PC-9 (cell line): ENCODE data around the gene RTN4IP1. TPM values are rescaled to one million over a fixed set of nuclear protein-coding genes. Genes with fewer than 3 reads are reported as not detected.

Experiments
- BruUV-seq: library from RNA; stranded (reverse); fragments of 400-500 nt; replicated peaks from 2 replicates; lab custom pipeline; 2021; lab: Mats Ljungman, UMichigan
- CTCF ChIA-PET: fragments of 300-600 bp; sonication (Branson Sonifier 250); formaldehyde crosslinking; loops from one replicate; lab custom pipeline; 2022; ENCODE audit warnings: antibody characterized with exemption; lab: Charles Lee
- POLR2A ChIA-PET: fragments of 300-600 bp; sonication (Branson Sonifier 250); formaldehyde crosslinking; loops from one replicate; lab custom pipeline; 2022; ENCODE audit warnings: antibody characterized with exemption; ENCODE audit not compliant: unreplicated experiment; lab: Charles Lee
- DNase-seq, 2 experiments: peaks; one replicate each; pipeline versions ENCODE4 v3.0.0 to v3.0.0-alpha.2; 2015 to 2022; ENCODE audit warnings: mixed read lengths in 1 of 2
- H2AFZ ChIP-seq: fragments of 200-600 bp; sonication (generic); 2 replicates; pipeline ENCODE4 v1.8.1; 2017; ENCODE audit warnings: antibody characterized with exemption
- H3F3A ChIP-seq: fragments of 200-600 bp; sonication (generic); 2 replicates; pipeline ENCODE4 v1.8.1; 2017; ENCODE audit warnings: antibody characterized with exemption, mild to moderate bottlenecking, low read depth; ENCODE audit not compliant: insufficient read depth
- H3K27ac ChIP-seq: fragments of 200-600 bp; sonication (generic); 2 replicates; pipeline ENCODE4 v1.6.1; 2016; ENCODE audit warnings: mixed run types
- H3K27me3 ChIP-seq: fragments of 200-600 bp; sonication (generic); 2 replicates; pipeline ENCODE4 v1.6.1; 2016; ENCODE audit warnings: low read depth, mixed run types; ENCODE audit not compliant: insufficient read depth
- H3K36me3 ChIP-seq: fragments of 200-600 bp; sonication (generic); 2 replicates; pipeline ENCODE4 v1.6.1; 2016; ENCODE audit warnings: low read depth, mixed run types
- H3K4me1 ChIP-seq: fragments of 200-600 bp; sonication (generic); replicated peaks from 2 replicates; pipeline ENCODE4 v1.6.1; 2016; ENCODE audit warnings: mixed run types; ENCODE audit not compliant: insufficient read depth
- H3K4me2 ChIP-seq: fragments of 200-600 bp; sonication (generic); 2 replicates; pipeline ENCODE4 v1.6.1; 2017; ENCODE audit warnings: mixed run types
- H3K4me3 ChIP-seq: fragments of 200-600 bp; sonication (generic); 2 replicates; pipeline ENCODE4 v1.6.1; 2016; ENCODE audit warnings: mixed run types
- H3K79me2 ChIP-seq: fragments of 200-600 bp; sonication (generic); 2 replicates; pipeline ENCODE4 v1.6.1; 2017; ENCODE audit warnings: low read depth, mixed run types
- H3K9me2 ChIP-seq: fragments of 200-600 bp; sonication (generic); 2 replicates; pipeline ENCODE4 v1.8.1; 2017; ENCODE audit warnings: mild to moderate bottlenecking; ENCODE audit not compliant: insufficient read depth
- H3K9me3 ChIP-seq: fragments of 200-600 bp; sonication (generic); 2 replicates; pipeline ENCODE4 v1.8.1; 2016; ENCODE audit warnings: low read depth; ENCODE audit not compliant: insufficient read depth
- H4K20me1 ChIP-seq: fragments of 200-600 bp; sonication (generic); 2 replicates; pipeline ENCODE4 v1.8.1; 2017; ENCODE audit not compliant: insufficient read depth
- CTCF ChIP-seq: fragments of 200-600 bp; sonication (generic); conservative IDR thresholded peaks from 2 replicates; pipeline ENCODE4 v1.6.1; 2017; ENCODE audit warnings: mixed run types, antibody characterized with exemption, mild to moderate bottlenecking, moderate library complexity
- EZH2 ChIP-seq: fragments of 200-600 bp; sonication (generic); IDR thresholded peaks from 2 replicates; pipeline ENCODE4 v1.8.0; 2017; ENCODE audit warnings: antibody characterized with exemption, low read depth
- intact Hi-C: fragments of 100-400 bp; cut with micrococcal nuclease; formaldehyde crosslinking; loops from one replicate; pipeline ENCODE4 v1.10.0; 2022; ENCODE audit not compliant: unreplicated experiment
- total RNA-seq: library from RNA; stranded (reverse); gene quantifications from 2 replicates; pipeline ENCODE4 v1.2.3, GENCODE V29; 2021

Gene RTN4IP1
- total RNA-seq, 1 experiment from 2014 or later = 10.0 TPM

- TF ChIP-seq CTCF (no peak), EZH2 (no peak)
- no peak for DNase-seq
- Histone ChIP-seq H3K4me1 (no peaks in the 10 kb centered on the region), H3K9me2 (no peaks in the 10 kb centered on the region), H3K27me3 (no peaks in the 10 kb centered on the region), H2AFZ (no peak overlapping the region), H3K79me2 (no peaks in the 10 kb centered on the region), H3K9me3 (no peaks in the 10 kb centered on the region), H3K27ac (no peak overlapping the region), H3K4me3 (no peak overlapping the region), H3K36me3 (no peaks in the 10 kb centered on the region), H4K20me1 (no peaks in the 10 kb centered on the region), H3F3A (peaks cover 4% of the 10 kb centered on the region; the same call in 1 of the 2 replicates), H3K4me2 (no peak overlapping the region)
- ChIA-PET CTCF (no interaction called here), POLR2A (no interaction called here)
- intact Hi-C loops = no loop called here
- no TSS peak for BruUV-seq
Observed at GRCh38 chr6:106671651-106672050, 42.4 kb upstream of the RTN4IP1 start.

GRCh38 chr6:106670236-106670635, 40.9 kb upstream of the RTN4IP1 start:
- H3K4me1 ChIP-seq = no peaks in the 10 kb centered on the region
- H3K4me2 ChIP-seq = no peak overlapping the region
- H3K27me3 ChIP-seq = no peaks in the 10 kb centered on the region
- intact Hi-C loops = no loop called here
- no peak for DNase-seq
- BruUV-seq = no TSS peak
- no peak overlapping the region for H3K4me3 ChIP-seq
- H3K36me3 ChIP-seq = no peaks in the 10 kb centered on the region
- no peaks in the 10 kb centered on the region for H3K79me2 ChIP-seq
- H3K9me3 ChIP-seq = no peaks in the 10 kb centered on the region
- no peak overlapping the region for H2AFZ ChIP-seq
- peaks cover 4% of the 10 kb centered on the region; the same call in 1 of the 2 replicates for H3F3A ChIP-seq
- ChIA-PET CTCF (interaction anchor here (0.6 to 0.9 kb wide), 2 partner anchors 102 to 309 kb away, joined by 3 to 5 read pairs; no protein-coding TSS in a partner anchor), POLR2A (interaction anchor here (0.7 kb wide), 1 partner anchor 128 kb away, joined by 11 read pairs; no protein-coding TSS in a partner anchor)
- no peak for TF ChIP-seq EZH2
- TF ChIP-seq CTCF = no peak
- no peak overlapping the region for H3K27ac ChIP-seq
- H3K9me2 ChIP-seq = no peaks in the 10 kb centered on the region
- H4K20me1 ChIP-seq = no peaks in the 10 kb centered on the region

GRCh38 chr6:106667022-106667402, 37.7 kb upstream of the RTN4IP1 start:
- intact Hi-C loops = no loop called here
- no peaks in the 10 kb centered on the region for H4K20me1 ChIP-seq
- no TSS peak for BruUV-seq
- TF ChIP-seq CTCF (no peak), EZH2 (no peak)
- H3K9me3 ChIP-seq = no peaks in the 10 kb centered on the region
- no peak overlapping the region for H3K4me3 ChIP-seq
- peaks cover 4% of the 10 kb centered on the region; the same call in 1 of the 2 replicates for H3F3A ChIP-seq
- H3K9me2 ChIP-seq = no peaks in the 10 kb centered on the region
- H3K36me3 ChIP-seq = peaks cover 7% of the 10 kb centered on the region; the same call in 1 of the 2 replicates
- no peak overlapping the region for H3K27ac ChIP-seq
- H3K4me2 ChIP-seq = no peak overlapping the region
- ChIA-PET POLR2A (interaction anchor here (0.7 kb wide), 1 partner anchor 85 kb away, joined by 3 read pairs; no protein-coding TSS in a partner anchor), CTCF (no interaction called here)
- no peaks in the 10 kb centered on the region for H3K27me3 ChIP-seq
- no peak for DNase-seq
- H2AFZ ChIP-seq = no peak overlapping the region
- H3K4me1 ChIP-seq = peaks cover 3% of the 10 kb centered on the region; the same call in 1 of the 2 replicates
- H3K79me2 ChIP-seq = no peaks in the 10 kb centered on the region
